Dermis microvascular lymphatic vessel endothelial cell (primary cell): ENCODE measurements around the gene RTN4IP1. TPM values are rescaled to one million over a fixed set of nuclear protein-coding genes. Genes with fewer than 3 reads are reported as not detected.

Experiments
- DNase-seq, 2 donors: peaks; one replicate each; pipeline versions ENCODE4 v3.0.0 to v3.0.0-alpha.2; 2010; ENCODE audit warnings: low read depth in 2 of 2
- total RNA-seq: library from RNA; depleted of rRNA; stranded (reverse); fragments of >200 nt; gene quantifications from 2 replicates; pipeline ENCODE4 v1.2.1, GENCODE V29; 2014

Gene RTN4IP1
- total RNA-seq: 2.5 and 3.6 TPM in 2 replicates

GRCh38 chr6:106629103-106629858, at the start of gene RTN4IP1, which contains the start of gene QRSL1:
RTN4IP1 (minus strand) TSS chr6:106629498; CDS start chr6:106629021, 477 bp downstream.
QRSL1 (plus strand) TSS chr6:106629578; CDS start chr6:106629682, 104 bp downstream.
- DNase-seq: peak; percentile 87 to 94

- no peak for DNase-seq
Measured at GRCh38 chr6:106677282-106677681, 48.0 kb upstream of the RTN4IP1 start.

- no peak for DNase-seq
Measured at GRCh38 chr6:106674541-106675229, 45.4 kb upstream of the RTN4IP1 start.

GRCh38 chr6:106671651-106672050, 42.4 kb upstream of the RTN4IP1 start:
- DNase-seq: no peak

GRCh38 chr6:106670236-106670635, 40.9 kb upstream of the RTN4IP1 start:
- no peak for DNase-seq

- DNase-seq: no peak
Measured at GRCh38 chr6:106667022-106667402, 37.7 kb upstream of the RTN4IP1 start.

- DNase-seq: no peak
Measured at GRCh38 chr6:106666282-106667021, 37.2 kb upstream of the RTN4IP1 start.

- DNase-seq: no peak
Measured at GRCh38 chr6:106662458-106662857, 33.2 kb upstream of the RTN4IP1 start.

GRCh38 chr6:106659859-106660258, 30.6 kb upstream of the RTN4IP1 start:
- no peak for DNase-seq

GRCh38 chr6:106658469-106658868, 29.2 kb upstream of the RTN4IP1 start:
- no peak for DNase-seq

GRCh38 chr6:106648651-106649308, 19.5 kb upstream of the RTN4IP1 start:
- DNase-seq: no peak

- DNase-seq: no peak
Measured at GRCh38 chr6:106643061-106643460, 13.8 kb upstream of the RTN4IP1 start.

GRCh38 chr6:106642476-106642875, 13.2 kb upstream of the RTN4IP1 start:
- no peak for DNase-seq

GRCh38 chr6:106639812-106640211, 10.5 kb upstream of the RTN4IP1 start:
- no peak for DNase-seq

GRCh38 chr6:106637717-106638341, 8.5 kb upstream of the RTN4IP1 start:
- no peak for DNase-seq

GRCh38 chr6:106637051-106637716, 7.9 kb upstream of the RTN4IP1 start:
- DNase-seq: no peak

GRCh38 chr6:106634565-106634964, 5.3 kb upstream of the RTN4IP1 start:
- no peak for DNase-seq

GRCh38 chr6:106631346-106631745, 2.0 kb upstream of the RTN4IP1 start:
- no peak for DNase-seq

GRCh38 chr6:106630366-106630765, 1.1 kb upstream of the RTN4IP1 start:
- no peak for DNase-seq

GRCh38 chr6:106629859-106630163, 513 bp upstream of the RTN4IP1 start:
- DNase-seq: no peak

- DNase-seq: no peak
Measured at GRCh38 chr6:106628658-106629102, 618 bp downstream of the RTN4IP1 start.
